Body of pancreas (tissue), 4 donors: ENCODE data around the gene GP1BA. TPM values are rescaled to one million over a fixed set of nuclear protein-coding genes. Genes with fewer than 3 reads are reported as not detected.
A peak's percentile ranks its signal among the peaks of the same experiment; 100 is the strongest.

Source experiments
- ATAC-seq: fragments of 150-250 bp; one replicate; pipeline ENCODE4 v1.9.1; 2016
- DNase-seq, 4 donors: peaks; one replicate each; pipeline ENCODE4 v3.0.0-alpha.2; 2019
- H3K27ac ChIP-seq, 4 donors: fragments of 200-600 bp; sonication (generic); 1 replicate in 3 of 4; 2 replicates in 1 of 4; pipeline versions ENCODE4 v1.5.1 to v1.6.1; 2016 to 2019; ENCODE audit warnings: mild to moderate bottlenecking in 1 of 4, mixed read lengths in 1 of 4, moderate library complexity in 1 of 4
- H3K27me3 ChIP-seq, 2 donors: fragments of 200-600 bp; sonication (generic); one replicate each; pipeline ENCODE4 v1.6.0; 2016; ENCODE audit warnings: mild to moderate bottlenecking in 1 of 2
- H3K36me3 ChIP-seq, 2 donors: fragments of 200-600 bp; sonication (generic); replicated peaks in 1 of 2; 2 replicates each; pipeline ENCODE4 v1.5.1; 2016; ENCODE audit warnings: low read depth in 2 of 2; ENCODE audit not compliant: insufficient read depth in 1 of 2
- H3K4me1 ChIP-seq: fragments of 200-600 bp; sonication (generic); one replicate; pipeline ENCODE4 v1.6.0; 2016
- H3K4me3 ChIP-seq, 2 donors: fragments of 200-600 bp; sonication (generic); 1 replicate in 1 of 2; 2 replicates in 1 of 2; pipeline ENCODE4 v1.5.1; 2016 to 2019
- H3K9me3 ChIP-seq, 3 donors: fragments of 200-600 bp; sonication (generic); 1 replicate in 2 of 3; 2 replicates in 1 of 3; pipeline ENCODE4 v1.5.1; 2016
- CTCF ChIP-seq, 7 experiments: fragments of 450-650 bp in 4 of 7; fragments of 200-600 bp in 3 of 7; sonication (generic) in 3 of 7; IDR thresholded peaks; one replicate each; pipeline ENCODE4 v1.5.1; 2016 to 2019; ENCODE audit warnings: antibody characterized with exemption in 7 of 7
- POLR2A ChIP-seq, 3 donors: fragments of 450-650 bp; IDR thresholded peaks; one replicate each; pipeline ENCODE4 v1.6.1; 2016; ENCODE audit warnings: antibody characterized with exemption in 3 of 3, mild to moderate bottlenecking in 2 of 3
- WGBS, 2 donors: methylation state at CpG; one replicate each; pipeline ENCODE4 v1.1.5; 2017; 5-methylcytosine and 5-hydroxymethylcytosine counted together
- intact Hi-C: fragments of 100-400 bp; cut with DNase I; formaldehyde crosslinking; loops from one replicate; pipeline ENCODE4 v1.15.1; 2023
- total RNA-seq, 2 donors: library from RNA; depleted of rRNA; stranded (reverse); fragments of >200 nt; gene quantifications; one replicate each; pipeline ENCODE4 v1.1.0, GENCODE V29; 2016

Gene GP1BA
- total RNA-seq, 2 donors from 2014 or later, result not detected

GRCh38 chr17:4937553-4937952 lies 5.5 kb downstream of the GP1BA start:
- no peak overlapping the region for H3K27ac ChIP-seq
- no peak for TF ChIP-seq POLR2A (IDR thresholded peaks at IDR 0.05)
- TF ChIP-seq CTCF (IDR thresholded peaks at IDR 0.05), result no peak
- no peak overlapping the region for H3K4me3 ChIP-seq
- ATAC-seq (no peak), DNase-seq (no peak)
- 90 to 94% methylated on average over 16 of the region's 16 CpGs for WGBS, 2 donors
- H3K4me1 ChIP-seq, result peaks cover 30% of the 10 kb centered on the region
- H3K36me3 ChIP-seq, result peaks cover 0 to 9% of the 10 kb centered on the region in 2 donors
- H3K9me3 ChIP-seq, result no peaks in the 10 kb centered on the region
- no peaks in the 10 kb centered on the region for H3K27me3 ChIP-seq
- intact Hi-C loops, result no loop called here

GRCh38 chr17:4938069-4938491 lies 6.0 kb downstream of the GP1BA start:
- no peak for ATAC-seq
- WGBS, 2 donors, result 85 to 93% methylated on average over 4 to 11 of the region's 11 CpGs
- H3K27ac ChIP-seq, result no peak overlapping the region
- intact Hi-C loops, result no loop called here
- H3K36me3 ChIP-seq, result peaks cover 0 to 11% of the 10 kb centered on the region in 2 donors
- no peaks in the 10 kb centered on the region for H3K27me3 ChIP-seq
- no peaks in the 10 kb centered on the region for H3K9me3 ChIP-seq
- H3K4me3 ChIP-seq, result no peak overlapping the region
- peaks cover 30% of the 10 kb centered on the region for H3K4me1 ChIP-seq
- TF ChIP-seq POLR2A (IDR thresholded peaks at IDR 0.05) (no peak), CTCF (IDR thresholded peaks at IDR 0.05) (no peak)
- DNase-seq, result no peak

GRCh38 chr17:4938688-4939545 lies 6.8 kb downstream of the GP1BA start:
- WGBS, 2 donors, result 47 to 51% methylated on average over 9 to 18 of the region's 19 CpGs
- ATAC-seq (no peak), DNase-seq (no peak)
- TF ChIP-seq CTCF (IDR thresholded peaks at IDR 0.05) (no peak), POLR2A (IDR thresholded peaks at IDR 0.05) (no peak)
- Histone ChIP-seq H3K36me3 (peaks cover 0 to 13% of the 10 kb centered on the region in 2 donors), H3K4me1 (peaks cover 30% of the 10 kb centered on the region), H3K4me3 (peak overlapping the region; percentile 78 to 92), H3K27ac (peak overlapping the region; percentile 82 to 94 (median 91)), H3K9me3 (no peaks in the 10 kb centered on the region), H3K27me3 (no peaks in the 10 kb centered on the region)
- intact Hi-C loops, result no loop called here

GRCh38 chr17:4939546-4939795 lies 7.4 kb downstream of the GP1BA start:
- DNase-seq (no peak), ATAC-seq (no peak)
- Histone ChIP-seq H3K27me3 (no peaks in the 10 kb centered on the region), H3K9me3 (no peaks in the 10 kb centered on the region), H3K4me3 (peak overlapping the region; percentile 78 to 92), H3K36me3 (peaks cover 0 to 13% of the 10 kb centered on the region in 2 donors), H3K27ac (peak overlapping the region; percentile 82 to 94 (median 91)), H3K4me1 (peaks cover 25% of the 10 kb centered on the region)
- intact Hi-C loops, result no loop called here
- whole genome bisulfite sequencing, 2 donors, result 0% methylated on average over 7 to 16 of the region's 16 CpGs
- TF ChIP-seq POLR2A (IDR thresholded peaks at IDR 0.05) (no peak), CTCF (IDR thresholded peaks at IDR 0.05) (no peak)
